ENCODE results near the gene PRDM11. TPM values are rescaled to one million over a fixed set of nuclear protein-coding genes. Genes with fewer than 3 reads are reported as not detected.

PRDM11 gene
- total RNA-seq, 2 experiments from 2014 or later, result 2.5 to 3.4 TPM

DNA sequence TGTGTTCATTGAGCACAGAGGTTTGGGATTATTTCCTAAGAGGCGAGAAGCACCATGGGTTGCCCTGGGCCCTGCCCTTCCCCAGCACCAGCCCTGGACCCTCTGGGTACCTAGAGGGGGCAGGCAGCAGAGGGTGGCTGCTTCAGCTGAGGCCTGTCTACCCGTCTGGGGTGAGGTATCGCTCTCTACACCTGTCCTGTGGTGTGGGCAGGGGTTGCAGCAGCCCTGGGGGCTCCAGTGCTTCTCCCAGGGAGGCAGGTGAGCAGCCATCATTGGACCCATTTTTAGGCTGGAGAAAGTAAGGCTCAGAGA lies 15.6 kb downstream of the PRDM11 start:
- no peaks in the 10 kb centered on the region for H3K4me1 ChIP-seq (ENCODE audit: insufficient read depth, low read length)
- Mint-ChIP-seq H3K4me3 (no peak overlapping the region), H3K9me3 (no peaks in the 10 kb centered on the region), H3K27me3 (no peaks in the 10 kb centered on the region), H3K36me3 (ENCODE audit: low read depth) (no peaks in the 10 kb centered on the region), H3K27ac (no peak overlapping the region), H3K4me1 (ENCODE audit: low read depth) (peaks cover under 1% of the 10 kb centered on the region)
- no peak for DNase-seq
- no peak overlapping the region for H3K4me3 ChIP-seq (ENCODE audit: low read length)
- H3K27ac ChIP-seq (ENCODE audit: low read depth in 1 of 2, low read length in 2 of 2), result no peak overlapping the region
- POLR2A ChIA-PET, result no interaction called here
- TF ChIP-seq CTCF (IDR thresholded peaks at IDR 0.05), result no peak
- intact Hi-C loops (cut with DNase I, micrococcal nuclease), result no loop called here
- no peak for ATAC-seq (ENCODE audit: poor library complexity)
- H3K27me3 ChIP-seq (ENCODE audit: control insufficient read depth in 1 of 2, insufficient read depth in 2 of 2, low read length in 2 of 2), result no peaks in the 10 kb centered on the region
- H3K9me3 ChIP-seq (ENCODE audit: control insufficient read depth in 1 of 2, insufficient read depth in 1 of 2, low read length in 2 of 2), result no peaks in the 10 kb centered on the region
- CTCF ChIA-PET, result no interaction called here
- no peaks in the 10 kb centered on the region for H3K36me3 ChIP-seq (ENCODE audit: insufficient read depth, low read length)

- no peak overlapping the region for H3K27ac ChIP-seq (ENCODE audit: low read depth in 1 of 2, low read length in 2 of 2)
- H3K36me3 ChIP-seq (ENCODE audit: insufficient read depth, low read length), result no peaks in the 10 kb centered on the region
- H3K9me3 ChIP-seq (ENCODE audit: control insufficient read depth in 1 of 2, insufficient read depth in 1 of 2, low read length in 2 of 2), result no peaks in the 10 kb centered on the region
- H3K27ac Mint-ChIP-seq, result no peak overlapping the region
- no peak overlapping the region for H3K4me3 ChIP-seq (ENCODE audit: low read length)
- CTCF ChIA-PET, result no interaction called here
- no peaks in the 10 kb centered on the region for H3K27me3 Mint-ChIP-seq
- no peaks in the 10 kb centered on the region for H3K4me1 ChIP-seq (ENCODE audit: insufficient read depth, low read length)
- H3K4me3 Mint-ChIP-seq, result no peak overlapping the region
- POLR2A ChIA-PET, result no interaction called here
- no peaks in the 10 kb centered on the region for H3K9me3 Mint-ChIP-seq
- no peaks in the 10 kb centered on the region for H3K27me3 ChIP-seq (ENCODE audit: control insufficient read depth in 1 of 2, insufficient read depth in 2 of 2, low read length in 2 of 2)
- intact Hi-C loops (cut with DNase I, micrococcal nuclease), result no loop called here
- H3K4me1 Mint-ChIP-seq (ENCODE audit: low read depth), result no peaks in the 10 kb centered on the region
- H3K36me3 Mint-ChIP-seq (ENCODE audit: low read depth), result no peaks in the 10 kb centered on the region
- ATAC-seq (ENCODE audit: poor library complexity) (no peak), DNase-seq (no peak)
- TF ChIP-seq CTCF (IDR thresholded peaks at IDR 0.05), result no peak
Measured at GRCh38 chr11:45162916-45163879, 16.8 kb downstream of the PRDM11 start.

DNA sequence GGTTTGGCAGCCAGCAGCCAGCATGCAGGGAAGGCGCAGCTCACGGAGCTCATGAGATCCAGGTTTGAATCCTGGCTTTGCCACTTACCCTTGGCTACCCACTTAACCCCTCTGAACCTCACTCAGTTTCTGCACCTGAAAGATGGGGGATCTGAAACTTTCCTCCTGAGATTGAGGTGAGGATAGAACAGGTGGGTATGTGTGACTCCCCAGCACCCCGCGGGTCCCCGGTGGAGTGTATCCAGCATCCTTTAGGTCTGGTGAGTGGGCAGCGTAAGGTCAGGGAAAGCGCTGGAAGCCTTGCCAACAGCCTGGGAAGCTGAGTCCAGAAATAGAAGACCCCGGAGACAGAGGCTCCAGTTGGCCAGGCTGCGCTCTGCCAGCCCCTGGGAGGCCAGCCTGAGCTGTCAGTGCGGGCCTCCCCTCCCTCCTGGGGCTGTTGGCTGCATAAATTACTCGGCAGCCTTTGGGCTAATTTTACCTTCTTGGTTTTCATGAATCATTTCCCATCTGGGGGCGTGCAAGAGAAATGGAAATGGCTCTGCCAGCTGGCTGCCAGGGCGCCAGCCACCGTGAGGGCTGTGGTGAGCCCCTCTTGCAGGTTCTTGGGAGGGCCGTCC lies 17.6 kb downstream of the PRDM11 start:
- H3K27ac Mint-ChIP-seq, result no peak overlapping the region
- H3K4me3 Mint-ChIP-seq, result no peak overlapping the region
- POLR2A ChIA-PET, result no interaction called here
- H3K36me3 Mint-ChIP-seq (ENCODE audit: low read depth), result no peaks in the 10 kb centered on the region
- H3K4me1 Mint-ChIP-seq (ENCODE audit: low read depth), result no peaks in the 10 kb centered on the region
- H3K27me3 Mint-ChIP-seq, result no peaks in the 10 kb centered on the region
- no peak for TF ChIP-seq CTCF (IDR thresholded peaks at IDR 0.05)
- H3K27ac ChIP-seq (ENCODE audit: low read depth in 1 of 2, low read length in 2 of 2), result no peak overlapping the region
- H3K36me3 ChIP-seq (ENCODE audit: insufficient read depth, low read length), result no peaks in the 10 kb centered on the region
- intact Hi-C loops (cut with DNase I, micrococcal nuclease), result no loop called here
- no peaks in the 10 kb centered on the region for H3K9me3 ChIP-seq (ENCODE audit: control insufficient read depth in 1 of 2, insufficient read depth in 1 of 2, low read length in 2 of 2)
- CTCF ChIA-PET, result no interaction called here
- no peaks in the 10 kb centered on the region for H3K4me1 ChIP-seq (ENCODE audit: insufficient read depth, low read length)
- ATAC-seq (ENCODE audit: poor library complexity) (no peak), DNase-seq (no peak)
- H3K9me3 Mint-ChIP-seq, result no peaks in the 10 kb centered on the region
- H3K4me3 ChIP-seq (ENCODE audit: low read length), result no peak overlapping the region
- H3K27me3 ChIP-seq (ENCODE audit: control insufficient read depth in 1 of 2, insufficient read depth in 2 of 2, low read length in 2 of 2), result no peaks in the 10 kb centered on the region
